Superior temporal gyrus (tissue), 1 donor: ENCODE results near the gene KLK8.

Source experiments
- DNase-seq: peaks from one replicate; pipeline ENCODE4 v3.0.0-alpha.2; 2016; ENCODE audit errors: extremely low spot score

KLK8 gene, protein sequence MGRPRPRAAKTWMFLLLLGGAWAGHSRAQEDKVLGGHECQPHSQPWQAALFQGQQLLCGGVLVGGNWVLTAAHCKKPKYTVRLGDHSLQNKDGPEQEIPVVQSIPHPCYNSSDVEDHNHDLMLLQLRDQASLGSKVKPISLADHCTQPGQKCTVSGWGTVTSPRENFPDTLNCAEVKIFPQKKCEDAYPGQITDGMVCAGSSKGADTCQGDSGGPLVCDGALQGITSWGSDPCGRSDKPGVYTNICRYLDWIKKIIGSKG

DNA sequence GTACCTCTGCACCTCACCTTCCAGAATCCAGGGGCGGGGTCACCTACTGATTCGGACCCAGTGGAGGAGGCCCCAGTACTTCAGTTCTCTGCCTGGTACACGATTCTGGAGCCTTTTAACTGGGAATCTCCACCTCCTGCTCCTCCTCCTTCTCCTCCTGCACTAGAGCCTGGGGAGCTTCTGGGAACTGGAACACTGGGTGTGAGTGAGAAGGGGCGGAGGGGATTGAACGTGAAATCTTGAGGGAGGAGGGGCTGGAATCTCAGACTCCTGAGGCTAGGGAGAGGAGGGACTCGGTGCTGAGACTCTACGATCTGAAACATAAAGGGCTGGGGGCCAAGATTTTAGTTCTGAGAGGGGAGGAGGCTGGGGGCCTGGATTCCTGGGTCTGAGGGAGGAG is at the start of gene KLK8:
KLK8 (minus strand) TSS at position 90 of the 400 bp plus-strand sequence. CDS start 437 bp downstream, outside the sequence.
- DNase-seq: no peak

DNA sequence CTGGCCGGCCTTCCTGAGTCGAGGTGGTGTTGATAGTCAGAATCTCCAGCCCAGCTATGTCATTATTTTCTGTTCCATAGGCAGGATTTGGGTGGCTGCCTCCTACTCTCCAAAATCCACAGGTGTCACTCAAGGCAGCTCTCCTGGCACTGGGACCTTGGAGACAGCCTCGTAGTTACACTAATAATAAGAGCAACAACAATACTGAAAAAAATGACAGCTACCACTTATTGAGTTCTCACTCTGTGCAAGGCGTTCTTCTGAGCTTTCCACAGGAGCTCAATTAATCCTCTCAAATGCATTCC is 45.6 kb upstream of the KLK8 start:
- DNase-seq: no peak

DNA sequence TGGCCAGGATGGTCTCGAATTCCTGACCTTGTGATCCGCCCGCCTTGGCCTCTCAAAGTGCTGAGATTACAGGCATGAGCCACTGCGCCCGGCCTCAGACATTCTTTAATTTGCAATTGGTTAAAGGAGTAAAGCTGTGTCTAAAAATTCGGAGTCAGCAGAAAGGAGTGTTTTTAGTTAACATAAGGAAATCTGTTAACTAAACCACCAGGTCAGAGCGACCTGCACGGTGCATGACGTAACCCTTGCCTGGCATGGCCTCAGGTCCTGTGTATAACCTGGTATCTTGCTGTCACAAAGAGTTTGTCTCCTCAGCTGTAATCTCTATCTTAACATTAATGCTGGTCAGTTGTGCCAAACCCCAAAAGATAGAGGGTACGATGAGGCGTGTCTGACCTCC is 42.9 kb upstream of the KLK8 start:
- DNase-seq: no peak

DNA sequence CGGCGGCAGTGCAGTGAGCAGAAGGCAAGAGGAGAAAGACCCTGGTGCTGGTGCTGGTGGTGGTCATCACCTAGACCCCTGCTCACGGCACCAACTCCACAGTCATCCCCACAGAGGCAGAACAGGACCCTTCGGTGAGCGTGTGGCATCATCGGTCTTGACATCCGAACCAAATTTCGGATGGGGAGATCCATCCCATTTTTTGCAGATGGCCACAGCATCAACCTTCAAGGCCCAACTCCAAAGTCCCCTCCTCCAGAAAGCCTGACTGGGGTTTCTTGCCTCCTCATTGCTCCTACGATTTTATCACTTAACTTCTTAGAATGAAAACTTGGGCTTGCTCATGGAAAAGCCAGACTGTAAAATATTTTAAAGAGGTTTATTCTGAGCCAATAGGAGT is 42.1 kb upstream of the KLK8 start:
- DNase-seq: no peak

DNA sequence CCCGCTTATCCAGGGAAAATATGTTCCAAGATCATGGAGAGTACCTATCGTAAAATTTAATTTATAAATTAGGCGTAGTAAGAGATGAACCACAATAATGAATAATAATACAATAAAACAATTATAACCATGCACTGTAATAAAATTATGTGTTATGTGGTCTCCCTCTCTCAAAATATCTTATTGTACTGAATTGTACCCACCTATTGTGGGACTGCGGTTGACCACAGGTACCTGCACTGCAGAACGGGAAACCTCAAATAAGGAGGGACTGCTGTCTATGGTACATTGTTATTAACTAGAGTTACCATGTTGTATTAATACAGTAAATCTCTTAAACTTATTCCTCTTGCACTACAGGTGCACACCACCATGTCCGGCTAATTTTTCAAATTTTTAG is 38.7 kb upstream of the KLK8 start:
- no peak for DNase-seq

DNA sequence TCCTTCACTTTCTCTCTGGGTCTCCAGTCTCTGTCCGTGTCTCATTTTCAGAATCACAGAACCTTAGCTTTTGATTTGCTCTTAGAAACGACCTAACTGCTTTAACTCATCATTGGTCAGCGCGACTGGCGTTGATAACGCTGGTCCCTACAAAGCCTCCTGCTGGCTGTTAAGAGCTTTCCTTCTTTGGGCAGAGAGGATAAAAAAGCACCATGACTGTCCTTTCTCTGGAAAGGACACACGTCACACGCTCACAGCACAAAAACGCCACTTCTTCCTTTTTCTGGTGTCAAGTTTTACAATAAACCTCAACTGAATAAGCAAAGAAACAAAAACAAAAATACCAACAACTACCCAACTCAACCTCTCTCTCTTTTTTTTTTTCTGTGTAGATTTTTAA is 35.1 kb upstream of the KLK8 start:
- no peak for DNase-seq

DNA sequence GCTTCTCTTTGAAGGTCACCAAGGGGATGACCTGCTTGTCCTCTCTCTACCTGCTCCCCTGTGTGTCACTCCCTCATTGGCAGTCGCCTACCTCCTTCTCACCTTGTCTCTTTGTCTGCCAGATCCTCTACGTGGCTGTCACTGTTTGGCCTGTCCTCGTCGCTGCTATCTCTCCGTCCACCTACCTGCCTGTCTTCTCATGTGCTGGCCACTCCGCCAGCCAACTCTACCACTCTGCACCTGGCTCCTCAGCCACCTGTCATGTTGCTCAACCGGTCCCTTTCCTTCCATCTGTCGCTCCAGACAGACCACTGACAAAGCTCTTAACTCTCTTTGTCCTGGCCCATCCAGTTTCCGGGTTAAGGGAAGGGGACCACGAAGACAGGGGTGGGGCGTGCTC is 33.3 kb upstream of the KLK8 start, which contains the start of gene KLK12:
KLK12 (minus strand) TSS at position 299 of the 400 bp plus-strand sequence. CDS start 381 bp downstream, outside the sequence.
- no peak for DNase-seq

DNA sequence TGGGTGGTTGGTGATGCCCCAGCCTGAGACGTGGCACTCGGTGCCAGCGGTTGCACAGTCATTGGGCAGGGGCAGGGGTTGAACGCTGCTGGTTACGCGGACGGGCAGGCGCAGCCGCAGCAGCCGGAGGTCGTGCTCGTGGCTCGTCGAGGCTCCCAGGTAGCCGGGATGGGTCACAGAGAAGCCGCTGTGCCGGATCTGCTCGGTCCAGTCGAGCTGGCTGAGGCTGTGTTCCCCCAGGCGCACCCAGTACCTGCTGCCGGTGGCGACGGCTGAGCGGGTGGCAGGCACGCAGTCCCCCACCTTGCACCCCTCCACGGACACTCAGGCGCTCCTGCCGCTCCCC is 30.4 kb upstream of the KLK8 start:
- DNase-seq: no peak

DNA sequence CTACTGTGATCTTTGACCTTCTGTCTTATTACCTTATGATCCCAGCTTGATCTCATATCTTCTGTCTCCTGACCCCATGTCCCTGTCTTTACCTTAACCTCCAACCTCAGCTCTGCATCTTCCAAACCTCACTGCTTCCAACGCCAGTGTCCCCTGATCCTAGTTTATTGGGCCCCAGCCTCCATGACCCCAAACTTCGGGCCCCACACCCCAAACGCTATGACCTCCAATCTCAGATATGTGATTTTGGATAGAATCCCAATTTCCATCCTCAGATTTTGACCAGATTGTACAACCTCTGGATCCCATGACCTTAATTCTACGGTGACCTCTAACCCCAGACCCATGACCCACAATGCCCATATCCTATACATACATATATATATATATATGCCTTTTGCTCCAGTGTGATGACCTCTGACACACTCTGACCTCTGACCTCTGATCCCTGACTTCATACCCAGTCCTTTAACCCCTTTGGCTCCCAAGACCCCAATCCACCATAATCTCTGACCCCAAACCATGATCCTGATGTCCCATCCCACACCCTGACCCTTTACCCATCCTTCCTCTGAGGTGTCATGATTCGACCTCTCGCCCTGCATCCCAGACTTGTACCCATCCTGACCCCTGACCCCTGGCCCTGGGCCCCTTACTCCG is 29.9 kb upstream of the KLK8 start:
- no peak for DNase-seq

DNA sequence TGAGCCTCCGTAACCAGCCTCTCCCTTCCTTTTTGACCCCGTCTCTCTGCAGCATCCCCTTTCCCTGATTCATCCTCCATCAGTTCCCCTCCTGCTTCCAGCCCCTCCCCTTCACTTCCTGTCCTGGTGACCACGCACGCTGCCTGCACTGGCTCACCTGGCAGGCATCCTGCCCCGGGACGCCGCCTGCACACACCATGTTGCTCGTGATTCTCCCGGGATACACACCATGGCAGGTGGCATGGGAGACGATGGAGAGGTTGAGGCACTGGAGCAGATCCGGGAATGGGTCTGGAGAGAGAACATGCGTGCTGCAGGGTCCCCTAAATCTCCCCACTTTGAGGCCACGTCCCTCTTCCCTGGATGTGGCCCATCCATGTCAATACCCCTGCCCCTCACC is 29.2 kb upstream of the KLK8 start:
- DNase-seq: no peak

DNA sequence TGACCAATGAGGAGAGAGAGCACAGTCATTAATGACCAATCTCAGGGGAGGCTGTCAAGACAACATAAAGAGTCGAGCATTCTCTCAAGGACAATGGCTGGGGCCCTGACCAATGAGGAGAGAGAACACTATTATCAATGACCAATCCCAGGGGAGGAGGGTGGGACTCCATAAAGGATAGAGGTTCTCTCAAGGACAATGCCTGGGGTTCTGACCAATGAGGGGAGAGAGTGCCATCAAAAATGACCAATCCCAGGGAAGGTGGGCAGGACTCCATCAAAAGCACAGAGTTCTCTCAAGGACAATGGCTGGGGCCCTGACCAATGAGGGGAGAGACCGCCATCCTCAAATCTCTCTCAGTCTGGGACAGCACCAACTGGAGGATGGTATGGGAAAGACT is 28.3 kb upstream of the KLK8 start:
- DNase-seq: no peak

DNA sequence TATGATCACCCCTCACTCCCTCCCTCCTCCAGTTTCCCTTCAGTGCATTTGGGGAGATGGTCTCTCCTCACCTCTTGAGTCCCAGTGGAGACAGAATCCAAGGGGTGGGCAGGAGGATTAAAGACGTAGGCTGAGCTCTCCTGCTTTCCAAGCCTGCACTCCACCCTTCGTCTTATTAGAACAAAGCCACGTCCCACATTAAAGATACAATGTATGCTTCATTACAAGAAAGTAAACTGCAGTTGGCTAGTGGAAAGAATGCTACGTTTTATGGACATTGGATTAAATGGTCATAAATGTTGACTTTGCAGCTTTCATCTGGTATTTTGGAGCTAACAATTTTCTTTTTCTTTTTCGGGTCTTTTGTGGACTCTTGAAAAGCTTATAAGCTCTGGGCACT is 26.5 kb upstream of the KLK8 start:
- DNase-seq: no peak

DNA sequence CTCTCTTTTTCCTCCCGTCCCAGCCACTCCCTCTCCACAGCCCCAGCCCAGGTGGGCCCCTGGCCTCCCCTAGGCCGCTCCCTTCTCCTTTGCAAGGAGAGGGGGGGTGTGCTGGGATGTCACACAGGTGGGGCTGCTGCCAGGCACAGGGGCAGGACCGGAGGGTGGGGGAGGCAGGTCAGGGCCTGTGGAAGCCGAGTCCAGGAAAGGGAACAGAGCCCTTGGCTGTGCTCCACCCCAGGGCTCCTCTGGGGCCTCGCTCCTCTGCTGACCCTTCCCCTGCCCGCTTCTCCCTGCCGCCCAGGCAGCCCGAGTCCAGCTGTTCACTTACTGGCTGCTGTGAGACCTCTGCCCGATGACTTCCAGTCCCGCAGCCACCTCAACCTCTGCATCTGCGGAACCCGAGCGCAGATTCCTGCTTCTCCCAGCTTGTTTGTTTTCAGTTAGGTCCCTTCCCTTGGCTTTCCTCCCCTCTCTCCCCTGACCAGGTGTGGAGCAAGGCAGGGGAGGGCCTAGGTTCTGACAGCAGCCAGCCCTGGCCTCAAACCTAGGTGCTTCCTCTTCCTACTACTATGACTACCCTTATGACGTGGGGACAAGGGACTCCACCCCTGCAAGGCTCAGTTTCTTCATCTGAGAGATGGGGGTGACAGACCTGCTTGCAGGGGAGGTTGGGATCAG is 25.9 kb upstream of the KLK8 start:
- no peak for DNase-seq

DNA sequence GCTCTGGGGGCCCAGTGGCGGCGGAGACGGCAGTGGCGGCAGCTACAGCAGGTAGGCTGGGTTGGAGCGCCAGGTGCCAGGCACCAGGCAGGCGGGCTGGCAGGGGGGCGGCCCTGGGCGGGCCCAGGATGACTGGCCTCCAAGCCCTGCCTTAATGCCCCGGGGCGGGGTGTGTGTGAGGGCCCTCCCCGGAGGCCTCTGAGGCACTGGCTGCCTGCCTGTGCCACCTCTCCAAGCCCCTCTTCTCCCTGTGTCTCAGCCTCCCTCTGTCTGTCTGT is 25.1 kb upstream of the KLK8 start, which contains the start of gene KLK11:
KLK11 (minus strand) TSS at position 63 of the 278 bp plus-strand sequence. CDS start 985 bp downstream, outside the sequence.
- no peak for DNase-seq

DNA sequence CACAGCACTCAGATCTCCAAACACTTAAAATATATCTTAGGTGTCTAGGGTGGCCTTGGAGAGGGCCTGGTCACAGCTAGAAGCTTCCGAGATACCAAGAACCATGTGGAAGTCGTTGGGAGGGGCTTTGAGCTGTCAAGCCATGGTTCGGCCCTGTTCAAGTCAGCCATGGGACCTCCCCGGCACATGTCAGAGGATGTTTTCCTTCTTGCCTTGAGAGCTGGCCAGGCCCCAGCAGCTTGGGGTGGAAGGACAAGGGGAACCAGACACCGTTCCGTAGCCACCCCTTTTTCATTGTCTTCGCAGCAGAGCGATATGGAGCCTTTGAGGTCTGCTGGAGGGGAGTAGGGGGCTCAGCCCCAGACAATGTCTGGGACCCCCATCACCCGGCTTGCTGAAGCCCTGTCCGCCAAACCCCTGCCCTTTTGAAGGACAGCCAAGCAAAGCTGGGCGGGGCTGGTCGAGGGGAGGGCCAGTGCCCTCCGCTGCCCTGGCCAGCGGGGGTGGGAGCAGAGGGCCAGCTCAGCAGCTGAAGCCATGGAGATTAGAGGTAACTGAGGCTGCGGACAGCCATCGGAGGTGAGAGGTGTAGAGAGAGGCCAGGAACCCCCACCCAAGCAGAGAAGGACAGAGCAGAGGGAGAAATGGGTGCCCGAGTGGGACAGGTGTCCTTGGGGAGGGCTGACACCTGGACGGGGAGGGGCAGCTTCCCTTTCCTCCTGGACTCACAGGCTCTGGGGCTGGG is 24.6 kb upstream of the KLK8 start:
- no peak for DNase-seq

DNA sequence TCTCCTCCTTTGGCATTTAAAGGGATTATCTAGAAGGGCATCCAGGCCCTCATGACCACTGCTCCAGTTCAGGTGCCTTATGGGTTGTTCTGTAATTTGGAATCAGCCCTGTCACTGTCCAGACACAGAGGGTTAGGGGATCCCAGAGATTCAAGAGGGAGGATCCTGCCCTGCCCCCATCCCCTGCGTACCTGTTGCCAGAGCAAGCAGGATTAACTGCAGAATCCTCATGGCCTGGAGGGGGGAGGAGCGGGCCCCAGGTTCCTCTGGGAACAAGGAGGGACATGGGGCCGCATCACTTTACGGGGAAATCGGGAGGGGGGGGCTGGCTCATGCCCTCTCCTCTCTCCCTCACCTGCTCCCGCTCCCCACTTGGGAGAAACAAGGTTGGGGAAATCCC is 24.0 kb upstream of the KLK8 start:
- no peak for DNase-seq

DNA sequence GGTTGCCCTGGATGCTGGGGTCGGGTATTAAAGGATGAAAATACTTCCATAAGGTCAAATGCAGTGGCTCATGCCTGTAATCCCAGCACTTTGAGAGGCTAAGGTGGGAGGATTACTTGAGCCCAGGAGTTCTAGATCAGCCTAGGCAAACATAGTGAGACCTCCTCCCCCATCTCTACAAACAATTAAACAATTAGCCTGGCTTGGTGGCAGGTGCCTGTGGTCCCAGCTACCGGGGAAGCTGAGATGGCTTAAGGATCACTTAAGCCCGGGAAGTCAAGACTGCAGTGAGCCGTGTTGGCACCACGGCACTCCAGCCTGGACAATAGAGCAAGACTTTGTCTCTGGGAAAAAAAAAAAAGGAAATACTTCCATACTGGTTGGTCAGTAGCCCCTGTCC is 23.5 kb upstream of the KLK8 start:
- DNase-seq: no peak

DNA sequence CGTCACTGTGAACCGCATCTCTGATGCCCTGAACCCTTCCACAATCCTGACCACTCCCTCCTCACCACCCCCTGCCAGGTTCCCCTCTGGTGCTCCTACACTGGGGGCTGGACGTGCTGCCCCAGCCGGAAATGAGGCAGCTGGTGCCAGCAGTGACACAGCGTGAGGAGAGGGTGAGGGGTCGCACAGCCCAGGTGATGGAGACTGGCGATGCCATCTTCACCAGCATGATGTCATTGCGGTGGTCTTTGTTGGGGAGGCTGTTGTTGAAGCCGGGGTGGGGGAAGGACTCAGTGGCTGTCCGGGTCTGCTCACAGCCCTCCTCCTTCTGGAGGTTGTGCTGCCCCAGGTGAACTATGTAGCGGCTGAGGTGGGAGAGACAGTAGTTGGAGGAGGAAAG is 22.5 kb upstream of the KLK8 start:
- no peak for DNase-seq

DNA sequence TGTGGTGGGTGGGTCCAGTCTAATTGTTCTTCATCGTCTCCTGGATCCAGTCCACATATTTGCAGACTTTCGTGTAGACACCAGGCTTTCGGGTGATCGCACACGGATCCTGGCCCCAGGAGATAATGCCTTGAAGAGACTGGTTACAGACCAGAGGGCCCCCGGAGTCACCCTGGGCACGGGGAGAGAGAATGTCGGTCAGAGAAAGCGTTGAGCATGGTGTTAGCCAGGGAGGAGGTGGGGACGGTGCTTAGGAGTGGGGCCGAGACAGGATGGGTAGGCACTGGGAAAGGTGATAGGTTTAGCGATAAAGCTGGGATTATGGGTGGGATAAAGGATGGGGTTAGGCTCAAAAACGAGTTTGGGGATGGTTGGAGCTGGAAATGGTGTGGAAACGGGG is 21.1 kb upstream of the KLK8 start:
- DNase-seq: no peak

DNA sequence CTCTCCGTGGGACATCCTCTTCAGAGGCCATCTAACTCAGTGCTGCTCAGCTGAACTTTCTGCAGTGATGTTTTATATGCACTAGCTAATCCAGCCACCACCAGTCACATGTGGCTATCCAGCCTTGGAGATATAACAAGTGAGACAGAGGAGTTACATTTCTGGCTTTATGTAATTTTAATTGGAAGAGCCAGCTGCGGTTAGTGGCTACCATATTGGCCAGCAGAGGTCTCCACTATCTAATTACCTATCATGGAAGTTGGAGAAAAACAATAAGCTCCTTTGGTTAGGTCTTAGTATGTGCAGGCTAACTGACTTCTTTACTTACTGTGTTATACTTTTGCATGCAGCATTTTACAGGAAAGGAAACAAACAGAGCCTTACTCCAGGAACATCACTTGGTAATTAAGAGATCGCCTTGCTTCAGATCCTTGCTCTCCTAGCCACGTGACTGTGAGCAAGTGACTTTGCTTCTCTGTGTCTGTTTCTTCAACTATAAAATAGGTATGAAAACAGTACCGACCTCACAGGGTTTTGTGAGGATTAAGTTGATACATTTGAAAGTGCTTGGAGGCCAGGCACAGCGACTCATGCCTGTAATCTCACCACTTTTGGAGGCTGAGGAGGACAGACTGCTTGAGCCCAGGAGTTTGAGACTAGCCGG is 19.7 kb upstream of the KLK8 start:
- peak; percentile 78 for DNase-seq

DNA sequence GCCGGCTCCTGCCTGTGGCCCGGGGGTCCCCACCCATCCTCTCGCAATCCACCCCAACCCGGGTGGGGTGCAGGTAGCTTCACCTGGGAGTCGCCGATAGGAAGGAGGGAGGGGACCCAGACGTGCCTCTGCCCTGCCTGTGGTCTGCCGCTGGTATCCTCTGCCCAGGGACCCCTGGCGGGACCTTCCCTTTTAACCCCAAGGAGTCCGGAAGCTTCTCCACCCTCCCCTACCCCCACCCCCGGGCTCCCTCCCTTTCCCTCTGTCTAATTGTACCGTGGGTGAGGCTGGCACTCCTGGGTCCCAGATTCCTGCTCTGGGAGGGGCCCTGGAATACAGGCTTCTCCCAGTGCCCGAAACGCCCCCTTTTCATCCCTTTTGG is 18.1 kb upstream of the KLK8 start, which contains the start of gene KLK10:
KLK10 (minus strand) TSS at position 166 of the 382 bp plus-strand sequence. CDS start 579 bp downstream, outside the sequence.
- DNase-seq: no peak
